ENCODE measurements around the gene CBX2.

Gene CBX2

DNA sequence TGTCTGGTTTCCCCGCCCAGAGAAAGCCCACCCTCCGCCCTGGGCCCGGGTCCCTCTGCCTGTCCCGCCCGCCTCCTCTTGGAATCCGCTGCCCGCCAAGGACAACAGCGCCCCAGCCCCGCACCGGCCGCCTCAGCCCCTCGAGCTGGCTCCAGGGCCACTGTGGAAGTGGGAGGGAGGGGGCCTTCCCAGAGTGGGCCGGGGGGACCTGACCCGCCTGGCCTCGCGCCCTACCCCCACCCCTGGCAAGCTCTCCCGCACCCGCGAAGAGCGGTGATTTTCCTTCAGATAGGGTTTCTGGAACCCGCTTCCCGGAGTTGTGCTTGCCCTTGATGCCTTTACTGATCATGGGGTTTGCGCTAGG is 21.2 kb downstream of the CBX2 start:
- H3K9ac ChIP-seq (ENCODE audit: low read depth, low read length) = peak overlapping the region; percentile 57; the same call in 1 of the 2 replicates
- peaks cover 33% of the 10 kb centered on the region for H3K79me2 ChIP-seq (ENCODE audit: insufficient read depth, low read length)
- no peak overlapping the region for H3K4me3 ChIP-seq (ENCODE audit: low read depth in 1 of 2, low read length in 2 of 2)
- H3K9me3 ChIP-seq (ENCODE audit: insufficient read depth, low read length, severe bottlenecking) = no peaks in the 10 kb centered on the region
- DNase-seq (no peak), ATAC-seq (ENCODE audit: insufficient read depth, low read depth) (no peak)
- H2AFZ ChIP-seq (ENCODE audit: low read depth, low read length) = no peak overlapping the region
- H3K27me3 ChIP-seq (ENCODE audit: insufficient read depth, low read length, poor library complexity) = peaks cover 32% of the 10 kb centered on the region
- H3K4me2 ChIP-seq (ENCODE audit: insufficient read depth, low read length) = peak overlapping the region; percentile 77
- no peak overlapping the region for H3K27ac ChIP-seq (ENCODE audit: low read length)
- peaks cover 17% of the 10 kb centered on the region for H3K36me3 ChIP-seq (ENCODE audit: insufficient read depth, low read length)
- TF ChIP-seq, protein P1, sequence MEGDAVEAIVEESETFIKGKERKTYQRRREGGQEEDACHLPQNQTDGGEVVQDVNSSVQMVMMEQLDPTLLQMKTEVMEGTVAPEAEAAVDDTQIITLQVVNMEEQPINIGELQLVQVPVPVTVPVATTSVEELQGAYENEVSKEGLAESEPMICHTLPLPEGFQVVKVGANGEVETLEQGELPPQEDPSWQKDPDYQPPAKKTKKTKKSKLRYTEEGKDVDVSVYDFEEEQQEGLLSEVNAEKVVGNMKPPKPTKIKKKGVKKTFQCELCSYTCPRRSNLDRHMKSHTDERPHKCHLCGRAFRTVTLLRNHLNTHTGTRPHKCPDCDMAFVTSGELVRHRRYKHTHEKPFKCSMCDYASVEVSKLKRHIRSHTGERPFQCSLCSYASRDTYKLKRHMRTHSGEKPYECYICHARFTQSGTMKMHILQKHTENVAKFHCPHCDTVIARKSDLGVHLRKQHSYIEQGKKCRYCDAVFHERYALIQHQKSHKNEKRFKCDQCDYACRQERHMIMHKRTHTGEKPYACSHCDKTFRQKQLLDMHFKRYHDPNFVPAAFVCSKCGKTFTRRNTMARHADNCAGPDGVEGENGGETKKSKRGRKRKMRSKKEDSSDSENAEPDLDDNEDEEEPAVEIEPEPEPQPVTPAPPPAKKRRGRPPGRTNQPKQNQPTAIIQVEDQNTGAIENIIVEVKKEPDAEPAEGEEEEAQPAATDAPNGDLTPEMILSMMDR (IDR thresholded peaks at IDR 0.05; ENCODE audit: borderline replicate concordance, extremely low read depth, low read length, poor library complexity, severe bottlenecking) = no peak
- TF ChIP-seq EZH2 (IDR thresholded peaks at IDR 0.05; ENCODE audit: borderline replicate concordance, low read depth, low read length, severe bottlenecking) = no peak
- H3K4me1 ChIP-seq (ENCODE audit: insufficient read depth, low read length) = peaks cover 70% of the 10 kb centered on the region
- peaks cover 20% of the 10 kb centered on the region; the same call in 1 of the 2 replicates for H4K20me1 ChIP-seq (ENCODE audit: insufficient read depth, low read length)

DNA sequence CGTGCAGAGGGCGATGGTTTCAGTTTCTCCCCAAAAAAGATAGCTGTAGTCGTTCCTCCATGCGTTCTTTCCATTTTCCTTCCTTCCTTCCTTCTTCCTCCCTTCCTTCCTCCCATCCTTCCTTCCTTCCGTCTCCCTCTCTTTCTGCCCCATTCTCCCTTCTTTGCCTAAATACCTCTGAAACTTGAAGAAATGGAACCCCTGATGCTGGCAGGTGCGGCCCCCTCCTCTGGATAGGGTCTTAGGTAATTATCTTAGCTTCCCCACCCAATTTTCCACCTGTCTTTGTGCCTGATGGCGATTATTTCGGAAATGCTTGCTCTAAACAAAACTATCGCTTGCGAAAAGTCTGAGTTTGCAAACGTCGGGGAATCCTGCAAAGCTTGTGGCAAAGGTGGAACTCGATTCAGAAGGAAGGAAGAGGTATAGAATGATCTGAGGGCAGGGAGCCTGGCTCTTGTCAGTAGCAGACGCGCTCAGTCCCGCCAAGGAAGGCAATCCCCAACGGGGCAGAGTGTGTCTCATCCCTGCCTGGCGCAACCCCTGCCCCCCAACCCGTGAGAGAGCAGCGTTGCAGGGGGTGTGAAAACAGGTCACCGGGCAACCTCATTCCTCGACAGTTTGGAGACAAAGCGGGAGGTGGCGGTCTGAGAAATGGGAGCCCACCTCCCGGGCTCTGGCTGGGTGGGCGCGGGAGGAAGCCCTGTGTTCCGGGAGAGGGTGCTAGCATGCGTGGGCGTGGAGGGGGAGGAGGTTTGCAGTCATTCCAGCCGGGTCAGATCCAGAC is 21.8 kb downstream of the CBX2 start:
- H3K9ac ChIP-seq (ENCODE audit: low read depth, low read length) = peak overlapping the region; percentile 57
- peaks cover 71% of the 10 kb centered on the region for H3K4me1 ChIP-seq (ENCODE audit: insufficient read depth, low read length)
- H3K4me3 ChIP-seq (ENCODE audit: low read depth in 1 of 2, low read length in 2 of 2) = peak overlapping the region; percentile 7 to 57; a peak in 3 of 4 replicates
- DNase-seq = peak; percentile 47
- peak overlapping the region; percentile 64 for H3K27ac ChIP-seq (ENCODE audit: low read length)
- peak overlapping the region; percentile 77 for H3K4me2 ChIP-seq (ENCODE audit: insufficient read depth, low read length)
- peaks cover 13% of the 10 kb centered on the region for H3K36me3 ChIP-seq (ENCODE audit: insufficient read depth, low read length)
- H2AFZ ChIP-seq (ENCODE audit: low read depth, low read length) = peak overlapping the region; percentile 55
- H3K79me2 ChIP-seq (ENCODE audit: insufficient read depth, low read length) = peaks cover 29% of the 10 kb centered on the region
- H4K20me1 ChIP-seq (ENCODE audit: insufficient read depth, low read length) = peaks cover 15% of the 10 kb centered on the region; the same call in 1 of the 2 replicates
- no peaks in the 10 kb centered on the region for H3K9me3 ChIP-seq (ENCODE audit: insufficient read depth, low read length, severe bottlenecking)
- ATAC-seq (ENCODE audit: insufficient read depth, low read depth) = no peak
- peak; percentile 91 for TF ChIP-seq EZH2 (IDR thresholded peaks at IDR 0.05; ENCODE audit: borderline replicate concordance, low read depth, low read length, severe bottlenecking)
- TF ChIP-seq, protein P1 (IDR thresholded peaks at IDR 0.05; ENCODE audit: borderline replicate concordance, extremely low read depth, low read length, poor library complexity, severe bottlenecking) = no peak
- H3K27me3 ChIP-seq (ENCODE audit: insufficient read depth, low read length, poor library complexity) = peaks cover 36% of the 10 kb centered on the region

DNA sequence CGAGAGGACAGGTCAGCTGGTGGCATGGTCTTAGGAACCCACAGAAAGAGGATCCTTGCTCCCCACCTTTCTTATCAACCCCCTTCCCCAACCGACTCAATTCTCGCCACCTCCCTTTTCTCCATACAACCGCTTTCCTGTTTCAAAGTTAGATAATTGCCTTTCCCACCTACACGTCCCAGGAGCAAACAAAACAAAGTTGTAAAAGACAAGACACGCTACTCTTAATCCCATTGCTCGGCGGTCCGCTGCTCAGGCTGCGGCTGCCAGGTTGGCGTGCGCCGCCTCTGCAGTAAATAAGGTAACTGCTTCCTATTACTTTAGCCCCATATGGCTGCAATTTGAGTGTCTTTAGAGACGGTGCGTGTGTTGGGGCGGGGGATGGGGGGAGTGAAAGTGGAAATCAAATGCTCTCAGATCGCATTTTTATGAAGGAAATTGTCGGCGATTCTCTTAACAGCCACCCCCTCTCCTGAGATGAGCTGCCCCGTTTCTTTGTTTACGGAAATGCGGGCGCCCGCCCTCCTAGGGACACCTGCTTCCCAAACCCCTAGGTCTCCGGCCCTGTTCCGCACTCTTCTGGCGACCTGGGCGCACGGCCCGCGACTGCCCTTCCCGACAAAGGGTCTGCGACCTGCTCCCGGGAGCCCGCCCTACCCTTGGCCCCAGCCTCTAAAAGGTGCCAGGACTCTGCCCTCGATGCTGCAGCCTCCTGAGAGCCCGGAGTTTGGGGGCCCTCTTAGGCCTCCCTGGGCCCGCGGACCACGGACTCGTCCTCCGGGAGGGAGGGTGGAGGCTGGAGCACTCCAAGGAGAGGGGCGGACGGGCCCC is 22.6 kb downstream of the CBX2 start:
- Histone ChIP-seq H3K9ac (ENCODE audit: low read depth, low read length) (peak overlapping the region; percentile 57), H3K36me3 (ENCODE audit: insufficient read depth, low read length) (peaks cover 6% of the 10 kb centered on the region), H3K27ac (ENCODE audit: low read length) (peak overlapping the region; percentile 64), H4K20me1 (ENCODE audit: insufficient read depth, low read length) (peaks cover 9% of the 10 kb centered on the region; the same call in 1 of the 2 replicates), H3K4me1 (ENCODE audit: insufficient read depth, low read length) (peaks cover 72% of the 10 kb centered on the region), H3K79me2 (ENCODE audit: insufficient read depth, low read length) (peaks cover 21% of the 10 kb centered on the region), H3K4me3 (ENCODE audit: low read depth in 1 of 2, low read length in 2 of 2) (peak overlapping the region; percentile 7 to 57; a peak in 3 of 4 replicates), H3K9me3 (ENCODE audit: insufficient read depth, low read length, severe bottlenecking) (no peaks in the 10 kb centered on the region), H3K27me3 (ENCODE audit: insufficient read depth, low read length, poor library complexity) (peaks cover 39% of the 10 kb centered on the region), H2AFZ (ENCODE audit: low read depth, low read length) (peak overlapping the region; percentile 55), H3K4me2 (ENCODE audit: insufficient read depth, low read length) (peak overlapping the region; percentile 77)
- DNase-seq (peak; percentile 73), ATAC-seq (ENCODE audit: insufficient read depth, low read depth) (peak; percentile 32; the same call in 2 of the 3 replicates)
- TF ChIP-seq, protein P1 (IDR thresholded peaks at IDR 0.05; ENCODE audit: borderline replicate concordance, extremely low read depth, low read length, poor library complexity, severe bottlenecking) = no peak
- peak; percentile 7 for TF ChIP-seq EZH2 (IDR thresholded peaks at IDR 0.05; ENCODE audit: borderline replicate concordance, low read depth, low read length, severe bottlenecking)

Data from DND-41 (cell line).